ENCODE results near the gene PPP4R1. TPM values are rescaled to one million over a fixed set of nuclear protein-coding genes. Genes with fewer than 3 reads are reported as not detected.

The PPP4R1 gene
- total RNA-seq, 1 experiment from 2014 or later = 65.2 TPM

DNA sequence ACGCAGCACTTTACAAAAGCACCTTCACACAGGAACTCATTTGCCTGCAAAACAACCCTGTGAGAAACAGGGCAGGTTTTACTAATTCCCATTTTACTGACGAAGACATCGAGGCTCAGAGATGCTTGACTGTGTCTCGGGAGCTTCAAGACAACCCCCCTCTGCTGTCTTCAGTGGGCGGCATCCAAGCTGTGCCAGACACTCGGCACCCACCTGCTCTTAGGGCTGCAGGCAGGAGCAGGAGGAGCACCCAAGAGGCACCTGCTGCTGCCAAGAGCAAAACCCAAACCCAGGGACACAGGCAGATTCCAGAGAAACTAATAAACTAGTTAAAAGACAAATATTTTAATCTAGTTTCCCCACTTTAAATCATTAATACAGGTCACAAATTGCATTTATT, 67.9 kb downstream of the PPP4R1 start:
- POLR2A ChIA-PET (ENCODE audit: low non-redundant PET) = no interaction called here
- H3K36me3 ChIP-seq (ENCODE audit: insufficient read depth, low read length, poor library complexity, severe bottlenecking) = peaks cover 34% of the 10 kb centered on the region
- CTCF ChIA-PET = no interaction called here
- H3K4me3 ChIP-seq (ENCODE audit: low read depth, low read length, poor library complexity, severe bottlenecking) = no peak overlapping the region
- no peak for DNase-seq (ENCODE audit: low spot score)
- no peak overlapping the region for H3K27ac ChIP-seq (ENCODE audit: low read depth, low read length, poor library complexity, severe bottlenecking)
- no peaks in the 10 kb centered on the region for H3K27me3 ChIP-seq (replicated peaks; ENCODE audit: insufficient read depth, low read depth, low read length, poor library complexity)
- no peaks in the 10 kb centered on the region for H3K4me1 ChIP-seq (ENCODE audit: insufficient read depth, low read length, poor library complexity, severe bottlenecking)
- no peaks in the 10 kb centered on the region for H3K9me3 ChIP-seq (ENCODE audit: low read depth, low read length, poor library complexity, severe bottlenecking)
- BruUV-seq (replicated peaks) = no TSS peak
- TF ChIP-seq EZH2 (IDR thresholded peaks at IDR 0.05; ENCODE audit: borderline replicate concordance, low read depth, low read length, poor library complexity, severe bottlenecking) = no peak
- TF ChIP-seq, protein P1, sequence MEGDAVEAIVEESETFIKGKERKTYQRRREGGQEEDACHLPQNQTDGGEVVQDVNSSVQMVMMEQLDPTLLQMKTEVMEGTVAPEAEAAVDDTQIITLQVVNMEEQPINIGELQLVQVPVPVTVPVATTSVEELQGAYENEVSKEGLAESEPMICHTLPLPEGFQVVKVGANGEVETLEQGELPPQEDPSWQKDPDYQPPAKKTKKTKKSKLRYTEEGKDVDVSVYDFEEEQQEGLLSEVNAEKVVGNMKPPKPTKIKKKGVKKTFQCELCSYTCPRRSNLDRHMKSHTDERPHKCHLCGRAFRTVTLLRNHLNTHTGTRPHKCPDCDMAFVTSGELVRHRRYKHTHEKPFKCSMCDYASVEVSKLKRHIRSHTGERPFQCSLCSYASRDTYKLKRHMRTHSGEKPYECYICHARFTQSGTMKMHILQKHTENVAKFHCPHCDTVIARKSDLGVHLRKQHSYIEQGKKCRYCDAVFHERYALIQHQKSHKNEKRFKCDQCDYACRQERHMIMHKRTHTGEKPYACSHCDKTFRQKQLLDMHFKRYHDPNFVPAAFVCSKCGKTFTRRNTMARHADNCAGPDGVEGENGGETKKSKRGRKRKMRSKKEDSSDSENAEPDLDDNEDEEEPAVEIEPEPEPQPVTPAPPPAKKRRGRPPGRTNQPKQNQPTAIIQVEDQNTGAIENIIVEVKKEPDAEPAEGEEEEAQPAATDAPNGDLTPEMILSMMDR (conservative IDR thresholded peaks at IDR 0.05; ENCODE audit: low read depth, low read length) = no peak
- intact Hi-C loops (cut with micrococcal nuclease; ENCODE audit: unreplicated experiment) = no loop called here

DNA sequence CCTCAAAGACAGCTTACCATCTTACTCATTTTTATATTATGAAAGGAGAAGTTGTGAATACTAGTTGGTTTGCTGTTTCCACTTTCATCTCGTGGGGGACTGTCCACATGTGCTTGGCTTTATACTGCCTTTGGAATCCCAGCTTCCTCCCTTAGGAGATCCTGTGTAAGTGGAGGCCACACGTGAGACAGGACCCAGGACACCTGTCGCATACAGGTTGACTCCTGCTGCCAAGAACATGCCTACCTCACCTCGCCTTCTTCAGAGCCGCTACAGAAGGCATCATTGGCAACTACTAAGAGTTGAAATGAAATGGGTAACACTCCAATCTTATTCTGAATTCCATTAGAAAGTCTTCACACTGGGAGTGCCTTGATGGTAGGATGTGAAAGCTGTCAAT, 69.3 kb downstream of the PPP4R1 start:
- no peak overlapping the region for H3K4me3 ChIP-seq (ENCODE audit: low read depth, low read length, poor library complexity, severe bottlenecking)

DNA sequence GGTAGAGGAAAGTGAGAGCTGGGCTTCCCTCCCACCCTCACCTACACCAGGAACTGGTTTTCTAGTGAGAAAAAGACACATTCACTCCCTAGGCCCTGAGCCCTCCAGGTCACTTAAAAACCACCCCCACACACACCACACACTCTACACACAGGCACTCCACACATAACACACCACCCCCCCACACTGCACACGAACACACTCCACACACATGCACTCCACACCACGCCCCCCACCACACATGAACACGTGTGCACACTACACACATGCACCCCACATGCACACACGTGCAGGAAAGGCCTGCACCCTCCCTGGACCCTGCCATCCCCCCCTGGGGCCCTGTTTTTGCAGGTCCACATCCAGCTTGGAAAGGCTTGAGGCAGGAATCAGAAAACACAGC, 71.4 kb downstream of the PPP4R1 start:
- intact Hi-C loops (cut with micrococcal nuclease; ENCODE audit: unreplicated experiment) = no loop called here
- DNase-seq (ENCODE audit: low spot score) = no peak
- TF ChIP-seq, protein P1 (conservative IDR thresholded peaks at IDR 0.05; ENCODE audit: low read depth, low read length) = no peak
- TF ChIP-seq EZH2 (IDR thresholded peaks at IDR 0.05; ENCODE audit: borderline replicate concordance, low read depth, low read length, poor library complexity, severe bottlenecking) = no peak
- ChIA-PET POLR2A (ENCODE audit: low non-redundant PET) (interaction anchor here (0.7 kb wide), 1 partner anchor 33 kb away, joined by 3 read pairs; no protein-coding TSS in a partner anchor), CTCF (no interaction called here)
- Histone ChIP-seq H3K27me3 (replicated peaks; ENCODE audit: insufficient read depth, low read depth, low read length, poor library complexity) (no peaks in the 10 kb centered on the region), H3K4me1 (ENCODE audit: insufficient read depth, low read length, poor library complexity, severe bottlenecking) (no peaks in the 10 kb centered on the region), H3K4me3 (ENCODE audit: low read depth, low read length, poor library complexity, severe bottlenecking) (no peak overlapping the region), H3K9me3 (ENCODE audit: low read depth, low read length, poor library complexity, severe bottlenecking) (no peaks in the 10 kb centered on the region), H3K36me3 (ENCODE audit: insufficient read depth, low read length, poor library complexity, severe bottlenecking) (peaks cover 11% of the 10 kb centered on the region), H3K27ac (ENCODE audit: low read depth, low read length, poor library complexity, severe bottlenecking) (no peak overlapping the region)
- BruUV-seq (replicated peaks) = no TSS peak

More for the DNA sequence above, 69.3 kb downstream of the PPP4R1 start:
- TF ChIP-seq, protein P1 (conservative IDR thresholded peaks at IDR 0.05; ENCODE audit: low read depth, low read length) = no peak
- no peak for TF ChIP-seq EZH2 (IDR thresholded peaks at IDR 0.05; ENCODE audit: borderline replicate concordance, low read depth, low read length, poor library complexity, severe bottlenecking)
- Histone ChIP-seq H3K27me3 (replicated peaks; ENCODE audit: insufficient read depth, low read depth, low read length, poor library complexity) (no peaks in the 10 kb centered on the region), H3K9me3 (ENCODE audit: low read depth, low read length, poor library complexity, severe bottlenecking) (no peaks in the 10 kb centered on the region), H3K4me1 (ENCODE audit: insufficient read depth, low read length, poor library complexity, severe bottlenecking) (no peaks in the 10 kb centered on the region), H3K36me3 (ENCODE audit: insufficient read depth, low read length, poor library complexity, severe bottlenecking) (peaks cover 27% of the 10 kb centered on the region), H3K27ac (ENCODE audit: low read depth, low read length, poor library complexity, severe bottlenecking) (no peak overlapping the region)
- intact Hi-C loops (cut with micrococcal nuclease; ENCODE audit: unreplicated experiment) = no loop called here
- ChIA-PET CTCF (no interaction called here), POLR2A (ENCODE audit: low non-redundant PET) (no interaction called here)
- no TSS peak for BruUV-seq (replicated peaks)
- DNase-seq (ENCODE audit: low spot score) = no peak

Measured in A673 (cell line).